ENCODE results near the gene PHLDA1. TPM values are rescaled to one million over a fixed set of nuclear protein-coding genes. Genes with fewer than 3 reads are reported as not detected.

Gene PHLDA1
- total RNA-seq, 2 donors from 2014 or later: 8.8 to 11.8 TPM

DNA sequence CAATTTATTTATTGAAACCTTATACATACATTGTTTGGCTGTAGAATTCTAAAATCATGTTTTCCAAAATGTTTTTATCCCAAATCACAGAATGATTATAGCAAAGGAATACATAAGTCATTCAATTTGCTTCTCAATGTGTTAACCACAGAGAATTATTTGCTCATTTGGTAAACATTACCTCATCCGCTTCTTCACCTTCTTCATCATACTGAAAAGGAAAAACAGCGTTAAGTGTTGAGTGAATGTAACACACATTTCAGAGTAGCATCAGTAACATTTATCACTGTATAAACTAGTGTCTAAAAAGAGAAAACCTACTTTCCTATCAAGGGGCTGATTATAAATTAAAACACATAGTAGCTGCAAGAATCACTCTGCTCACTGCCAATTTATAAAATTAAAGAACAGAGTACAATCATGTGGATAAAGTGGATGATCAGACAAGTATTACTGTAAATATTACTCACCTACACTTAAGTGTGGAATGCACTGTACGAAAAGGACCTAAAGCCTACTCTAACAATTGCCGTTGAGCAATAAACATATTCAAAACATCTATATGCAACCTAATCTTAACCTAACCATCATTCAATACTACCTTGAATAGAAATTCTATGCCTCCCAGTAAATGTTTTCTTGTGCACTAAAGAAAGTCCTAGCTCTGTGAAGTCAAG, 18.1 kb upstream of the PHLDA1 start:
- no peaks in the 10 kb centered on the region for H3K27me3 ChIP-seq (replicated peaks; ENCODE audit: insufficient read depth)
- no peak overlapping the region for H3K4me3 ChIP-seq
- WGBS: 84% methylated on average over 4 of the region's 4 CpGs
- no peaks in the 10 kb centered on the region for H3K36me3 ChIP-seq
- H3K9me3 ChIP-seq: no peaks in the 10 kb centered on the region
- intact Hi-C loops (cut with DNase I): no loop called here
- H3K4me1 ChIP-seq (replicated peaks): no peaks in the 10 kb centered on the region
- H3K27ac ChIP-seq: no peak overlapping the region
- TF ChIP-seq POLR2AphosphoS5 (IDR thresholded peaks at IDR 0.05) (no peak), CTCF (IDR thresholded peaks at IDR 0.05) (no peak), POLR2A (IDR thresholded peaks at IDR 0.05) (no peak)
- no peak for DNase-seq (ENCODE audit: low spot score)

DNA sequence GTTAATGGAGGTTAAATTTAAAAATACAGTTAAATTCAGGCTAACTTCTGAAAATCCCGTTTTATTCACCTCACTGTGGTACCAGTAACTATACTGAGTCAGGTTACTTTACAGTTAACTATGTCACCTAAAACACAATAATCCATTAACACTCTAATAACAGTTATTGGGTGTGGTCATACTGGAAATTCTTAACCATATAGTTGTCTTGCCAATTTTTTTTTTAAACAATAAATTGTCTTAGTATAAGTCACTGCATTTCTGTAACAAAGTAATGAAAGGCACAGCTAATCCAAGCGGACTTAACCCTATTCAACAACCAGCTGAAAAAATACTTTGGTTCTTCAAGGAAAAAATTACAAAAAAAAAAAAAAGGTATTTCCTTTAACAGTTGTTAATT, 16.2 kb upstream of the PHLDA1 start:
- 91% methylated on average over 2 of the region's 2 CpGs for WGBS
- no peaks in the 10 kb centered on the region for H3K27me3 ChIP-seq (replicated peaks; ENCODE audit: insufficient read depth)
- intact Hi-C loops (cut with DNase I): no loop called here
- no peaks in the 10 kb centered on the region for H3K4me1 ChIP-seq (replicated peaks)
- H3K36me3 ChIP-seq: no peaks in the 10 kb centered on the region
- no peak overlapping the region for H3K27ac ChIP-seq
- DNase-seq (ENCODE audit: low spot score): no peak
- TF ChIP-seq CTCF (IDR thresholded peaks at IDR 0.05) (no peak), POLR2AphosphoS5 (IDR thresholded peaks at IDR 0.05) (no peak), POLR2A (IDR thresholded peaks at IDR 0.05) (no peak)
- no peak overlapping the region for H3K4me3 ChIP-seq
- no peaks in the 10 kb centered on the region for H3K9me3 ChIP-seq

- Histone ChIP-seq H3K9me3 (no peaks in the 10 kb centered on the region), H3K27ac (no peak overlapping the region), H3K4me3 (no peak overlapping the region), H3K4me1 (replicated peaks) (no peaks in the 10 kb centered on the region), H3K27me3 (replicated peaks; ENCODE audit: insufficient read depth) (no peaks in the 10 kb centered on the region), H3K36me3 (no peaks in the 10 kb centered on the region)
- 74% methylated on average over 2 of the region's 2 CpGs for WGBS
- TF ChIP-seq POLR2AphosphoS5 (IDR thresholded peaks at IDR 0.05): no peak
- TF ChIP-seq POLR2A (IDR thresholded peaks at IDR 0.05): no peak
- no peak for TF ChIP-seq CTCF (IDR thresholded peaks at IDR 0.05)
- no peak for DNase-seq (ENCODE audit: low spot score)
- intact Hi-C loops (cut with DNase I): no loop called here
These were observed 15.5 kb upstream of the PHLDA1 start for GRCh38 chr12:76047060-76047459.

DNA sequence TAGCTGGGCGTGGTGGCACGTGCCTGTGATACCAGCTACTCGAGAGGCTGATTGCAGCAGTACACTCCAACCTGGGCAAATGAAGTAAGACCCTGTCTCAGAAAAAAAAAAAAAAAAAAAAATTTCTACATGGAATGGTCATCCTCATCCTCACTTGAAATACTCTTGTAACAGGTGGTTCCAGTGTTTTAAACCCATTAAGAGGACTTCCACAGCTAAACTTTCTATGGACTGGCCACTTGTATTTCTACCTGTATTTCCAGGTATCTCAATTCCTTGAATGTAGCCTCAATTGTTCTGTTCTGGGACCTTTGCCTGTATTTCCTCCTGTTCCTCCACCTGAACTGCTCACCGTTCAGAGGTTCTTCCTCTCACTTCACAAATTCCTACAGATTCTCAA, 11.8 kb upstream of the PHLDA1 start:
- 94% methylated on average over 4 of the region's 4 CpGs for WGBS
- TF ChIP-seq CTCF (IDR thresholded peaks at IDR 0.05): no peak
- no peak for TF ChIP-seq POLR2AphosphoS5 (IDR thresholded peaks at IDR 0.05)
- TF ChIP-seq POLR2A (IDR thresholded peaks at IDR 0.05): no peak
- intact Hi-C loops (cut with DNase I): no loop called here
- Histone ChIP-seq H3K9me3 (no peaks in the 10 kb centered on the region), H3K4me3 (no peak overlapping the region), H3K27ac (no peak overlapping the region), H3K4me1 (replicated peaks) (no peaks in the 10 kb centered on the region), H3K27me3 (replicated peaks; ENCODE audit: insufficient read depth) (no peaks in the 10 kb centered on the region), H3K36me3 (no peaks in the 10 kb centered on the region)
- no peak for DNase-seq (ENCODE audit: low spot score)

DNA sequence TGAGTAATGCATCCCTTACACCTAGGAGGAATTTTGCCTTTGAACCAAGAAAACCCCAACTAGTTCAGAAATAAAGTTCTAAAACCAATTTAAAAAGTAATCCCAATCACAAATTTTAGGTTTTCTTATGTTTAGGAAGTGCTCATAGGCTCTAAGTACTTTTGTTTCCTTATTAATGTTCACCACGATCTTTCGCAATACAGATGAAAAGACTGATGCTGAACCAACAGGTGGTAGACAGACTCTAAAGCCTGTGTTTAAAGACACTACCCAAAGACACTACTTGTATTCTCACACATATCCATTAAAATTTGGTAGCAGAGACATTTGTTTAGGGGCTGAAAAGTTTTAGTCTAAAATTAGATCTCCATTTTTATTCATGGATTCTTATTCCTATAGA, 10.6 kb upstream of the PHLDA1 start:
- intact Hi-C loops (cut with DNase I): no loop called here
- WGBS: 90% methylated on average over 2 of the region's 2 CpGs
- TF ChIP-seq CTCF (IDR thresholded peaks at IDR 0.05): no peak
- no peak for TF ChIP-seq POLR2AphosphoS5 (IDR thresholded peaks at IDR 0.05)
- TF ChIP-seq POLR2A (IDR thresholded peaks at IDR 0.05): no peak

More for the DNA sequence above, 10.6 kb upstream of the PHLDA1 start:
- Histone ChIP-seq H3K4me3 (no peak overlapping the region), H3K4me1 (replicated peaks) (no peaks in the 10 kb centered on the region), H3K36me3 (no peaks in the 10 kb centered on the region), H3K27me3 (replicated peaks; ENCODE audit: insufficient read depth) (no peaks in the 10 kb centered on the region), H3K9me3 (no peaks in the 10 kb centered on the region), H3K27ac (no peak overlapping the region)
- no peak for DNase-seq (ENCODE audit: low spot score)

All from prostate gland (tissue), 2 donors.